SKM-1 (cell line): ENCODE data around the gene TTC9B.

Experiments used
- DNase-seq: peaks from one replicate; lab custom pipeline; 2025; ENCODE audit not compliant: unreplicated experiment; lab: John Stamatoyannopoulos, UW

TTC9B gene

GRCh38 chr19:40249201-40249600 lies 31.0 kb upstream of the TTC9B start:
- no peak for DNase-seq

GRCh38 chr19:40247735-40248262 lies 29.6 kb upstream of the TTC9B start:
- DNase-seq: no peak

GRCh38 chr19:40247178-40247577 lies 29.0 kb upstream of the TTC9B start:
- no peak for DNase-seq

- no peak for DNase-seq
Observed at GRCh38 chr19:40246292-40247073, 28.3 kb upstream of the TTC9B start.

- no peak for DNase-seq
Observed at GRCh38 chr19:40245506-40246128, 27.4 kb upstream of the TTC9B start.

GRCh38 chr19:40244579-40245317 lies 26.6 kb upstream of the TTC9B start:
- DNase-seq: no peak

- no peak for DNase-seq
Observed at GRCh38 chr19:40243181-40243580, 25.0 kb upstream of the TTC9B start.

GRCh38 chr19:40242480-40242879 lies 24.3 kb upstream of the TTC9B start:
- no peak for DNase-seq

GRCh38 chr19:40241809-40242384 lies 23.7 kb upstream of the TTC9B start:
- no peak for DNase-seq

- DNase-seq: no peak
Observed at GRCh38 chr19:40241125-40241808, 23.1 kb upstream of the TTC9B start.

GRCh38 chr19:40240332-40240731 lies 22.1 kb upstream of the TTC9B start:
- DNase-seq: no peak

- no peak for DNase-seq
Observed at GRCh38 chr19:40239415-40240226, 21.4 kb upstream of the TTC9B start.

- no peak for DNase-seq
Observed at GRCh38 chr19:40238775-40239174, 20.6 kb upstream of the TTC9B start.

GRCh38 chr19:40237791-40238190 lies 19.6 kb upstream of the TTC9B start:
- no peak for DNase-seq

GRCh38 chr19:40236366-40236765 lies 18.2 kb upstream of the TTC9B start:
- no peak for DNase-seq

GRCh38 chr19:40236026-40236355 lies 17.8 kb upstream of the TTC9B start:
- DNase-seq: no peak

- DNase-seq: no peak
Observed at GRCh38 chr19:40235238-40236025, 17.2 kb upstream of the TTC9B start.

GRCh38 chr19:40234429-40235237 lies 16.4 kb upstream of the TTC9B start:
- no peak for DNase-seq
